HEK293 (cell line): ENCODE measurements around the gene TMEM131L.

Experiments
- CTCF ChIA-PET: fragments of 350-600 bp; formaldehyde crosslinking; extraction: SDS; loops from one replicate; lab custom pipeline; 2021; ENCODE audit warnings: antibody characterized with exemption; lab: Yijun Ruan, JAX
- POLR2A ChIA-PET: fragments of 300-600 bp; formaldehyde crosslinking; extraction: SDS; loops from one replicate; lab custom pipeline; 2020; ENCODE audit warnings: antibody characterized with exemption, inconsistent platforms; lab: Yijun Ruan, JAX
- H3K27ac ChIP-seq: fragments of 200-500 bp; sonication (Bioruptor generic); 2 replicates; pipeline ENCODE4 v1.5.1; 2014; ENCODE audit warnings: low read depth, low read length, control low read depth, inconsistent platforms; ENCODE audit errors: extremely low read depth
- H3K36me3 ChIP-seq, 2 experiments: fragments of 200-500 bp in 1 of 2; sonication (Bioruptor generic) in 1 of 2; 1 replicate in 1 of 2; 2 replicates in 1 of 2; pipeline ENCODE4 v1.5.1; 2014 to 2017; ENCODE audit warnings: inconsistent platforms in 2 of 2, low read length in 2 of 2; ENCODE audit not compliant: control insufficient read depth in 2 of 2, insufficient read depth in 1 of 2
- H3K4me1 ChIP-seq: fragments of 200-500 bp; sonication (Bioruptor generic); 2 replicates; pipeline ENCODE4 v1.5.1; 2014; ENCODE audit warnings: mild to moderate bottlenecking, low read length, inconsistent platforms; ENCODE audit not compliant: control insufficient read depth, insufficient read depth
- H3K4me3 ChIP-seq: 2 replicates; pipeline ENCODE4 v1.5.1; 2011; ENCODE audit warnings: low read depth, mild to moderate bottlenecking, control low read depth, low read length, moderate library complexity
- H3K9me3 ChIP-seq: fragments of 200-500 bp; sonication (Bioruptor generic); 2 replicates; pipeline ENCODE4 v1.5.1; 2014; ENCODE audit warnings: low read depth, low read length, inconsistent platforms; ENCODE audit not compliant: control insufficient read depth, insufficient read depth
- CTCF ChIP-seq: fragments of 450-650 bp; formaldehyde crosslinking; IDR thresholded peaks from 2 replicates; pipeline ENCODE4 v1.5.1; 2016; ENCODE audit warnings: missing biosample characterization, missing genetic modification characterization
- KLF10 ChIP-seq: fragments of 450-650 bp; IDR thresholded peaks from 2 replicates; pipeline ENCODE4 v1.5.1; 2018; ENCODE audit warnings: missing biosample characterization, mild to moderate bottlenecking, missing genetic modification characterization
- KLF17 ChIP-seq: fragments of 450-650 bp; formaldehyde crosslinking; IDR thresholded peaks from 2 replicates; pipeline ENCODE4 v1.5.1; 2016; ENCODE audit warnings: missing biosample characterization, missing genetic modification characterization
- KLF9 ChIP-seq: fragments of 450-650 bp; formaldehyde crosslinking; IDR thresholded peaks from 2 replicates; pipeline ENCODE4 v1.5.1; 2016; ENCODE audit warnings: missing biosample characterization, missing genetic modification characterization, low read depth
- OVOL3 ChIP-seq: fragments of 450-650 bp; formaldehyde crosslinking; IDR thresholded peaks from 2 replicates; pipeline ENCODE4 v1.5.1; 2016; ENCODE audit warnings: missing biosample characterization, missing genetic modification characterization
- PRDM1 ChIP-seq: fragments of 450-650 bp; formaldehyde crosslinking; IDR thresholded peaks from 2 replicates; pipeline ENCODE4; 2016; ENCODE audit warnings: missing biosample characterization, missing genetic modification characterization
- SETDB1 ChIP-seq: IDR thresholded peaks from one replicate; pipeline ENCODE4 v1.6.1; 2017; ENCODE audit warnings: mild to moderate bottlenecking, low read length, moderate library complexity, mixed read lengths; ENCODE audit not compliant: insufficient read length
- SP7 ChIP-seq: fragments of 450-650 bp; formaldehyde crosslinking; IDR thresholded peaks from 2 replicates; pipeline ENCODE4 v1.5.1; 2016; ENCODE audit warnings: missing biosample characterization, missing genetic modification characterization
- ZBTB8A ChIP-seq: fragments of 450-650 bp; formaldehyde crosslinking; IDR thresholded peaks from 2 replicates; pipeline ENCODE4 v1.5.1; 2016; ENCODE audit warnings: missing biosample characterization, missing genetic modification characterization
- ZFP3 ChIP-seq: fragments of 450-650 bp; formaldehyde crosslinking; IDR thresholded peaks from 2 replicates; pipeline ENCODE4 v1.5.1; 2016; ENCODE audit warnings: low read depth, missing biosample characterization, missing genetic modification characterization
- ZNF133 ChIP-seq: fragments of 450-650 bp; formaldehyde crosslinking; IDR thresholded peaks from 2 replicates; pipeline ENCODE4 v1.5.1; 2016; ENCODE audit warnings: missing biosample characterization, missing genetic modification characterization
- ZNF148 ChIP-seq: fragments of 450-650 bp; formaldehyde crosslinking; IDR thresholded peaks from 2 replicates; pipeline ENCODE4 v1.5.0; 2017; ENCODE audit warnings: missing biosample characterization, missing genetic modification characterization, borderline replicate concordance
- ZNF157 ChIP-seq: fragments of 450-650 bp; formaldehyde crosslinking; IDR thresholded peaks from 2 replicates; pipeline ENCODE4 v1.5.1; 2016; ENCODE audit warnings: missing biosample characterization, missing genetic modification characterization
- ZNF239 ChIP-seq: fragments of 450-650 bp; formaldehyde crosslinking; IDR thresholded peaks from 2 replicates; pipeline ENCODE4 v1.5.1; 2016; ENCODE audit warnings: missing biosample characterization, missing genetic modification characterization
- ZNF274 ChIP-seq, 2 experiments: fragments of 200-500 bp in 1 of 2; fragments of 450-650 bp in 1 of 2; sonication (Bioruptor generic) in 1 of 2; formaldehyde crosslinking in 1 of 2; IDR thresholded peaks; 2 replicates each; pipeline versions ENCODE4 v1.5.1 to v1.6.1; 2014 to 2016; ENCODE audit warnings: borderline replicate concordance in 1 of 2, inconsistent platforms in 1 of 2, low read length in 1 of 2, missing biosample characterization in 1 of 2, missing genetic modification characterization in 1 of 2
- ZNF280C ChIP-seq: fragments of 450-650 bp; formaldehyde crosslinking; IDR thresholded peaks from 2 replicates; pipeline ENCODE4 v1.5.1; 2016; ENCODE audit warnings: missing biosample characterization, missing genetic modification characterization
- ZNF366 ChIP-seq: fragments of 450-650 bp; formaldehyde crosslinking; conservative IDR thresholded peaks from 2 replicates; pipeline ENCODE4 v1.5.1; 2016; ENCODE audit warnings: missing biosample characterization, missing genetic modification characterization
- ZNF433 ChIP-seq: fragments of 450-650 bp; formaldehyde crosslinking; IDR thresholded peaks from 2 replicates; pipeline ENCODE4 v1.5.1; 2016; ENCODE audit warnings: missing biosample characterization, missing genetic modification characterization, low read depth
- ZNF501 ChIP-seq: fragments of 450-650 bp; formaldehyde crosslinking; IDR thresholded peaks from 2 replicates; pipeline ENCODE4 v1.5.1; 2016; ENCODE audit warnings: missing biosample characterization, missing genetic modification characterization
- ZNF571 ChIP-seq: fragments of 450-650 bp; formaldehyde crosslinking; IDR thresholded peaks from 2 replicates; pipeline ENCODE4 v1.5.0; 2017; ENCODE audit warnings: missing biosample characterization, missing genetic modification characterization
- ZNF629 ChIP-seq: fragments of 450-650 bp; formaldehyde crosslinking; IDR thresholded peaks from 2 replicates; pipeline ENCODE4 v1.5.1; 2017; ENCODE audit warnings: missing biosample characterization, missing genetic modification characterization
- ZNF677 ChIP-seq: fragments of 450-650 bp; IDR thresholded peaks from 2 replicates; pipeline ENCODE4 v1.5.0; 2018; ENCODE audit warnings: missing biosample characterization, mild to moderate bottlenecking, missing genetic modification characterization, moderate library complexity
- ZNF701 ChIP-seq: fragments of 450-650 bp; formaldehyde crosslinking; IDR thresholded peaks from 2 replicates; pipeline ENCODE4 v1.5.1; 2016; ENCODE audit warnings: missing biosample characterization, missing genetic modification characterization
- ZNF777 ChIP-seq: fragments of 450-650 bp; formaldehyde crosslinking; IDR thresholded peaks from 2 replicates; pipeline ENCODE4 v1.5.1; 2017; ENCODE audit warnings: missing biosample characterization, missing genetic modification characterization, borderline replicate concordance
- ZSCAN16 ChIP-seq: fragments of 450-650 bp; formaldehyde crosslinking; IDR thresholded peaks from 2 replicates; pipeline ENCODE4 v1.5.1; 2016; ENCODE audit warnings: missing biosample characterization, missing genetic modification characterization
- ZSCAN30 ChIP-seq: fragments of 450-650 bp; IDR thresholded peaks from 2 replicates; pipeline ENCODE4 v1.5.1; 2018; ENCODE audit warnings: missing biosample characterization, mild to moderate bottlenecking, missing genetic modification characterization, moderate library complexity
- TF ChIP-seq, protein P1 (sequence below): fragments of 450-650 bp; formaldehyde crosslinking; IDR thresholded peaks from 2 replicates; pipeline ENCODE4 v1.5.1; 2016; ENCODE audit warnings: missing biosample characterization, missing genetic modification characterization

The TMEM131L gene

DNA sequence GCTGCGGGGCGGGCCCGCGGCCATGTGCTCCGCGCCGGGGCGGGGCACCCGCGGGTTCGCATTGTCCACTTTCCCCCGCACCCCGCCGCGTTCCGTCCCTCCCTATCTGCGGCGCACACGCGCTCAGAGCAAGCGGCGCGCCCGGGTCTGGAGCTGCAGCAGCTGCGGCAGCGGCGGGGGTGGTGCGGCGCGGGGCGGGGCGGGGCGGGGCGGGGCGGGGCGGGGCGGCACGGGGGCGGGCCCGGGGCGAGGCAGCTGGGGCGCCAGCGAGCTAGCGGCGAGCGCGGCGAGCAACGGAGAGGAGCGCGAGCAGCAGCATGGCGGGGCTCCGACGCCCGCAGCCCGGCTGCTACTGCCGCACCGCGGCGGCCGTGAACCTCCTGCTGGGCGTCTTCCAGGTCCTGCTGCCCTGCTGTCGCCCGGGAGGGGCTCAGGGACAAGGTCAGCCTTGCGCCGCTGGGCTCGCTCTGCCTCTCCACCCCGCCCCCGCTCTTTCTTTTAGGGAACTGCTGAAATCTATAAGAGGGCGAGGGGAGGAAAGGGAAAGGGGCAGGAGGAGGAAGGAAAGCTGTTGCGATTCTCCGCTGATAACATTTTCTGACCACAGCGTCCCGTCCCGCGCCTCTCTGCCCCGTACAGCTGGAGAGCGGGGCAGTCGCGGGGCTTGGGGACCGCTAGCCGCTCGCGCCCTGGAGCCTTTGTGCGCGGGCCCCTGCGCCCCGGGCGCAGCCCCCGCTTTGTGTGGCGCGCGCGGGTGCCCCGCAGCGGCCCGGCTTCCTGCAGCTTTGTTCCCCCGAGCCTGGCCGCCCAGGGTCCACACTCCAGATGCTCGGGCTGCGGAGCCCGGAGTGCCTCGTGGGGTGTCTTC is at the start of gene TMEM131L:
TMEM131L (plus strand) TSS at position 280 of the 868 bp plus-strand sequence; CDS start at position 318, 38 bp downstream.
- ChIA-PET CTCF (interaction anchor here (0.6 to 1.9 kb wide), 4 partner anchors 31 to 108 kb away, joined by 3 to 7 read pairs (median 3); no protein-coding TSS in a partner anchor), POLR2A (interaction anchor here (0.6 to 2.2 kb wide), 11 partner anchors 10 to 178 kb away, joined by 3 to 10 read pairs (median 3); partner anchors contain the start of gene MND1)
- Histone ChIP-seq H3K4me1 (0 out of 2 replicates have a peak, but pooled peaks cover 3% of the 10 kb centered on the region), H3K9me3 (no peaks in the 10 kb centered on the region), H3K36me3 (no peaks in the 10 kb centered on the region; a peak in 1 of 3 replicates), H3K27ac (peak within 1 kb of the TSS; percentile 70; the same call in 1 of the 2 replicates), H3K4me3 (peak within 1 kb of the TSS; percentile 78)
- TF ChIP-seq ZNF433 (tag by site-specific recombination) (no peak), KLF9 (peak; percentile 53; the same call in 1 of the 2 replicates), ZNF133 (tag by site-specific recombination) (no peak), SETDB1 (no peak), ZNF629 (tag by site-specific recombination) (no peak), ZNF777 (tag by site-specific recombination) (no peak), ZNF701 (tag by site-specific recombination) (no peak), ZNF677 (tag by site-specific recombination) (no peak), ZNF571 (tag by site-specific recombination) (no peak), ZSCAN16 (tag by site-specific recombination) (no peak), KLF17 (0 out of 2 replicates have a peak, but pooled peaks have one; percentile 32), OVOL3 (tag by site-specific recombination) (no peak), CTCF (tag by site-specific recombination) (peak; percentile 66), ZNF274 (IDR thresholded peaks at IDR 0.05; ENCODE audit: low read length) (no peak), ZNF274 (tag by site-specific recombination; IDR thresholded peaks at IDR 0.05; ENCODE audit: borderline replicate concordance) (no peak), ZNF366 (tag by site-specific recombination) (no peak), ZNF157 (tag by site-specific recombination) (no peak), ZNF148 (no peak), ZBTB8A (tag by site-specific recombination) (peak; percentile 69), ZNF280C (tag by site-specific recombination) (no peak), KLF10 (tag by site-specific recombination) (peak; percentile 16; the same call in 1 of the 2 replicates), ZNF501 (no peak), PRDM1 (tag by site-specific recombination) (peak; percentile 55; the same call in 1 of the 2 replicates), ZSCAN30 (tag by site-specific recombination) (0 out of 2 replicates have a peak, but pooled peaks have one; percentile 24), SP7 (tag by site-specific recombination) (0 out of 2 replicates have a peak, but pooled peaks have one; percentile 9), ZFP3 (tag by site-specific recombination) (no peak), ZNF239 (tag by site-specific recombination) (no peak)
- TF ChIP-seq, protein P1, sequence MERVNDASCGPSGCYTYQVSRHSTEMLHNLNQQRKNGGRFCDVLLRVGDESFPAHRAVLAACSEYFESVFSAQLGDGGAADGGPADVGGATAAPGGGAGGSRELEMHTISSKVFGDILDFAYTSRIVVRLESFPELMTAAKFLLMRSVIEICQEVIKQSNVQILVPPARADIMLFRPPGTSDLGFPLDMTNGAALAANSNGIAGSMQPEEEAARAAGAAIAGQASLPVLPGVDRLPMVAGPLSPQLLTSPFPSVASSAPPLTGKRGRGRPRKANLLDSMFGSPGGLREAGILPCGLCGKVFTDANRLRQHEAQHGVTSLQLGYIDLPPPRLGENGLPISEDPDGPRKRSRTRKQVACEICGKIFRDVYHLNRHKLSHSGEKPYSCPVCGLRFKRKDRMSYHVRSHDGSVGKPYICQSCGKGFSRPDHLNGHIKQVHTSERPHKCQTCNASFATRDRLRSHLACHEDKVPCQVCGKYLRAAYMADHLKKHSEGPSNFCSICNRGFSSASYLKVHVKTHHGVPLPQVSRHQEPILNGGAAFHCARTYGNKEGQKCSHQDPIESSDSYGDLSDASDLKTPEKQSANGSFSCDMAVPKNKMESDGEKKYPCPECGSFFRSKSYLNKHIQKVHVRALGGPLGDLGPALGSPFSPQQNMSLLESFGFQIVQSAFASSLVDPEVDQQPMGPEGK (tag by site-specific recombination): no peak
